ENCODE data around the gene TSC1.

DNA sequence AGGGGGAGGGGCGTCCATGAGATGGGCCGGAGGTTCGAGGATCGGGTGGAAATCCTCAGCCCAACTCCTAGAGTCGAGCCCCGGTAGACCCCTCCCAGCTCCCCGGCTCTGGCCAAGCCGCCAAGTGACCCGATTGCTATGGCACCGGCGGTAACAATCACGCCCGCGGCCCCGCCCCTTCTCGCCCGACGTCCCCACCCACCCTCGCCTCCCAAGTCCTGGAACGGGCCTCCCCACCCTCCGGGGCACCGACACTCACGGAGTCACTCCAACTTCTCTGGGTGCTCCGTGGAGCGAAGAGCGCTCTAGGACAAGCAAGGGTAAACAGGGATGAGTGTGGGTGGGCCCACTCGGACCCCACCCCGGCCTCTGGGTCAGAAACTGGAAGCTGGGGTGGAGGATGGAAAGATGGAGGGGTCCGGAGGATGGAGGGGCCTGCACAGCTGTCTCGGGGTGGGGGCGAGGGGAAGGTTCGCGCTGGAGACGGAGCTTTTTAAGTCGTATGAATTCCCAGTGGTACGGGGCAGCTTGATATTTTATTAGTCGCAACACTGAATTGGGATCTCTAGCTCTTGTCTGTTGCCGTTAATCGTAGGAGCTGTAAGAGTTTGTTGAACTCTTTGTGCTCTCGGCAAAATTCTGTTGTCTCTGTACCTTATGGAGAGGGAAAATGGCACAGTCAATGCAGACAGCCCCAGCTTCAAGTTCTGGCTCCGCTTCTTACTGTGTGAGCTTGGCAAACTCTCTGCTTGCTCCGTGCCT, 65.5 kb downstream of the TSC1 start, which contains the start of gene SPACA9:
- TF ChIP-seq POLR2A (IDR thresholded peaks at IDR 0.05) (no peak), POLR2AphosphoS5 (IDR thresholded peaks at IDR 0.05) (no peak), CTCF (IDR thresholded peaks at IDR 0.05) (no peak)

All from prostate gland (tissue), 2 donors.